ENCODE results near the gene GSDME. TPM values are rescaled to one million over a fixed set of nuclear protein-coding genes. Genes with fewer than 3 reads are reported as not detected.

GSDME gene
- total and polyA plus RNA-seq, 10 of the 15 experiments (the other 5 are each of a cell fraction or from before 2014, with no cell fraction given), result 23.7 to 245 (median 128) TPM

DNA sequence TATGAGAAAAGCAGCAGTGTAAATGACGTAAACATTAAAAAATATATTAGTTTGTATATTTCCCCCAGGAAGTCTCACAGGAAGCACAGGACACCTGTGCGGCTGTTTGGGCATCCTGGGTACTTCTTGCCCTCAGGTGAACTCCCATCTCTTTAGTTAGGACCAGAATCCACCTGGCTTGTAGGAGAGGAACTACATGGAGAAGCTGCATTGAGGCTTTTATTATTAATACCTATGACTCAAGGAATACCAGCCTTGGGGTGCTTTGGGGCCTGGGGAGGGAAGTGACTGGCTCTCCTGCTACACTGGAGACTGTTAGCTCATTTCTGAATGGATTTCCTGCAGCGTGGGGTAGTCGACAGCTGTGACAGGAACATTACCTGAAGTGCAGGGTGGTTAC lies 40.0 kb upstream of the GSDME start:
- ChIA-PET SMC1A (ENCODE audit: uncharacterized antibody, unreplicated experiment) (interaction anchor here (0.7 to 1.1 kb wide), 2 partner anchors 294 to 301 kb away, joined by 3 read pairs; no protein-coding TSS in a partner anchor), CTCF (interaction anchor here (2.1 kb wide), 1 partner anchor 15 kb away, joined by 10 read pairs; no protein-coding TSS in a partner anchor), POLR2A (interaction anchor here (0.6 to 0.7 kb wide), 2 partner anchors 82 to 280 kb away, joined by 3 read pairs; no protein-coding TSS in a partner anchor), RAD21 (ENCODE audit: unreplicated experiment) (no interaction called here)
- peaks cover 0 to 8% of the 10 kb centered on the region in 2 experiments; a peak in 3 of 4 replicates for H3K36me3 ChIP-seq (ENCODE audit: control insufficient read depth in 2 of 2, insufficient read depth in 2 of 2, low read length in 1 of 2)
- no peaks in the 10 kb centered on the region for H3K9me3 ChIP-seq (replicated peaks; ENCODE audit: control insufficient read depth, insufficient read depth, low read length)
- WGBS (ENCODE audit: insufficient coverage, insufficient replicate concordance, low lambda C conversion rate, missing lambda C conversion rate), result 84% methylated on average over 4 of the region's 4 CpGs
- H3K79me2 ChIP-seq (ENCODE audit: control insufficient read depth, insufficient read depth, low read length), result no peaks in the 10 kb centered on the region
- in situ Hi-C loops (cut with MboI) (no loop called here), intact Hi-C loops (cut with micrococcal nuclease; ENCODE audit: unreplicated experiment) (no loop called here)
- no peak overlapping the region for H3K4me2 ChIP-seq (ENCODE audit: control insufficient read depth, insufficient read depth)
- H3K4me1 ChIP-seq (ENCODE audit: control insufficient read depth, insufficient read depth, low read length), result no peaks in the 10 kb centered on the region
- TF ChIP-seq POLR2A (IDR thresholded peaks at IDR 0.05; ENCODE audit: low read depth, low read length), result no peak
- no peak for TF ChIP-seq ZSCAN29 (IDR thresholded peaks at IDR 0.05)
- TF ChIP-seq ZZZ3 (IDR thresholded peaks at IDR 0.05; ENCODE audit: control insufficient read depth, insufficient read length, low read depth), result no peak
- TF ChIP-seq, protein P1, sequence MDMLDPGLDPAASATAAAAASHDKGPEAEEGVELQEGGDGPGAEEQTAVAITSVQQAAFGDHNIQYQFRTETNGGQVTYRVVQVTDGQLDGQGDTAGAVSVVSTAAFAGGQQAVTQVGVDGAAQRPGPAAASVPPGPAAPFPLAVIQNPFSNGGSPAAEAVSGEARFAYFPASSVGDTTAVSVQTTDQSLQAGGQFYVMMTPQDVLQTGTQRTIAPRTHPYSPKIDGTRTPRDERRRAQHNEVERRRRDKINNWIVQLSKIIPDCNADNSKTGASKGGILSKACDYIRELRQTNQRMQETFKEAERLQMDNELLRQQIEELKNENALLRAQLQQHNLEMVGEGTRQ (IDR thresholded peaks at IDR 0.05; ENCODE audit: borderline replicate concordance, low read depth, low read length), result no peak
- TF ChIP-seq SIN3A (IDR thresholded peaks at IDR 0.05; ENCODE audit: low read depth, low read length), result no peak
- no peak for TF ChIP-seq HDAC2 (IDR thresholded peaks at IDR 0.05)
- no peak for TF ChIP-seq MYB (IDR thresholded peaks at IDR 0.05; ENCODE audit: borderline replicate concordance, low read depth, low read length)
- TF ChIP-seq, protein P2, sequence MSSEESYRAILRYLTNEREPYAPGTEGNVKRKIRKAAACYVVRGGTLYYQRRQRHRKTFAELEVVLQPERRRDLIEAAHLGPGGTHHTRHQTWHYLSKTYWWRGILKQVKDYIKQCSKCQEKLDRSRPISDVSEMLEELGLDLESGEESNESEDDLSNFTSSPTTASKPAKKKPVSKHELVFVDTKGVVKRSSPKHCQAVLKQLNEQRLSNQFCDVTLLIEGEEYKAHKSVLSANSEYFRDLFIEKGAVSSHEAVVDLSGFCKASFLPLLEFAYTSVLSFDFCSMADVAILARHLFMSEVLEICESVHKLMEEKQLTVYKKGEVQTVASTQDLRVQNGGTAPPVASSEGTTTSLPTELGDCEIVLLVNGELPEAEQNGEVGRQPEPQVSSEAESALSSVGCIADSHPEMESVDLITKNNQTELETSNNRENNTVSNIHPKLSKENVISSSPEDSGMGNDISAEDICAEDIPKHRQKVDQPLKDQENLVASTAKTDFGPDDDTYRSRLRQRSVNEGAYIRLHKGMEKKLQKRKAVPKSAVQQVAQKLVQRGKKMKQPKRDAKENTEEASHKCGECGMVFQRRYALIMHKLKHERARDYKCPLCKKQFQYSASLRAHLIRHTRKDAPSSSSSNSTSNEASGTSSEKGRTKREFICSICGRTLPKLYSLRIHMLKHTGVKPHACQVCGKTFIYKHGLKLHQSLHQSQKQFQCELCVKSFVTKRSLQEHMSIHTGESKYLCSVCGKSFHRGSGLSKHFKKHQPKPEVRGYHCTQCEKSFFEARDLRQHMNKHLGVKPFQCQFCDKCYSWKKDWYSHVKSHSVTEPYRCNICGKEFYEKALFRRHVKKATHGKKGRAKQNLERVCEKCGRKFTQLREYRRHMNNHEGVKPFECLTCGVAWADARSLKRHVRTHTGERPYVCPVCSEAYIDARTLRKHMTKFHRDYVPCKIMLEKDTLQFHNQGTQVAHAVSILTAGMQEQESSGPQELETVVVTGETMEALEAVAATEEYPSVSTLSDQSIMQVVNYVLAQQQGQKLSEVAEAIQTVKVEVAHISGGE (CRISPR knock-in tag; IDR thresholded peaks at IDR 0.05), result no peak
- TF ChIP-seq ATF2 (IDR thresholded peaks at IDR 0.05; ENCODE audit: low read length), result no peak
- TF ChIP-seq FOXM1 (IDR thresholded peaks at IDR 0.05; ENCODE audit: low read depth, low read length), result no peak
- no peak for TF ChIP-seq E2F4 (IDR thresholded peaks at IDR 0.05; ENCODE audit: low read depth, low read length)
- no TSS peak for BruUV-seq (replicated peaks)
- no peak overlapping the region for H2AFZ ChIP-seq (ENCODE audit: control insufficient read depth, low read depth, low read length)
- no peaks in the 10 kb centered on the region for H3K27me3 ChIP-seq (replicated peaks in 1 of 2; ENCODE audit: control insufficient read depth in 2 of 2, insufficient read depth in 2 of 2, low read length in 1 of 2)
- FAIRE-seq (no peak), ATAC-seq (no peak), DNase-seq (ENCODE audit: low read depth, low spot score) (no peak)
- no peak overlapping the region for H3K9ac ChIP-seq (ENCODE audit: control insufficient read depth, insufficient read depth, low read length)
- no peak overlapping the region for H3K27ac ChIP-seq (ENCODE audit: control insufficient read depth, insufficient read depth)
- H4K20me1 ChIP-seq (ENCODE audit: control insufficient read depth, insufficient read depth), result no peaks in the 10 kb centered on the region
- H3K4me3 ChIP-seq, result no peak overlapping the region
